GM10248 (cell line): ENCODE results near the gene SOHLH1.
"Not testable (repeated sequence)": the region's sequence is repeated elsewhere in the genome, so short reads cannot be mapped to it uniquely, and the experiment has no call there.

Experiments
- CTCF ChIA-PET: fragments of 300-600 bp; sonication (Branson Sonifier 250); formaldehyde crosslinking; extraction: SDS; loops from one replicate; lab custom pipeline; 2021; ENCODE audit warnings: antibody characterized with exemption; lab: Yijun Ruan, JAX
- POLR2A ChIA-PET: fragments of 350-650 bp; sonication (Branson Sonifier 250); formaldehyde crosslinking; extraction: SDS; loops from one replicate; lab custom pipeline; 2020; ENCODE audit warnings: antibody characterized with exemption; lab: Yijun Ruan, JAX
- DNase-seq: peaks from one replicate; pipeline ENCODE4 v3.0.0; 2012; ENCODE audit errors: extremely low spot score
- CTCF ChIP-seq: IDR thresholded peaks from 2 replicates; pipeline ENCODE4 v1.5.1; 2012; ENCODE audit warnings: mild to moderate bottlenecking, low read depth; ENCODE audit errors: extremely low read depth, missing control alignments, control extremely low read depth

Gene SOHLH1

GRCh38 chr9:135669616-135670285, 29.5 kb downstream of the SOHLH1 start:
- ChIA-PET POLR2A (no interaction called here), CTCF (no interaction called here)

GRCh38 chr9:135669018-135669417, 30.3 kb downstream of the SOHLH1 start:
- CTCF ChIA-PET = interaction anchor here (0.9 kb wide), 1 partner anchor 8 kb away, joined by 3 read pairs; no protein-coding TSS in a partner anchor
- POLR2A ChIA-PET, DNase-seq: not testable (repeated sequence)

More at GRCh38 chr9:135669616-135670285, 29.5 kb downstream of the SOHLH1 start:
- no peak for TF ChIP-seq CTCF
- no peak for DNase-seq

GRCh38 chr9:135667463-135668001, 31.7 kb downstream of the SOHLH1 start:
- TF ChIP-seq CTCF = no peak
- CTCF ChIA-PET = no interaction called here

GRCh38 chr9:135666534-135667462, 32.5 kb downstream of the SOHLH1 start:
- DNase-seq = peak; percentile 6
- ChIA-PET CTCF (no interaction called here), POLR2A (no interaction called here)
- no peak for TF ChIP-seq CTCF

More at GRCh38 chr9:135667463-135668001, 31.7 kb downstream of the SOHLH1 start:
- POLR2A ChIA-PET = no interaction called here
- DNase-seq = peak; percentile 8

GRCh38 chr9:135665795-135666189, 33.5 kb downstream of the SOHLH1 start:
- POLR2A ChIA-PET = no interaction called here
- CTCF ChIA-PET = no interaction called here
- peak; percentile 15 for DNase-seq
- no peak for TF ChIP-seq CTCF

GRCh38 chr9:135664801-135665794, 34.2 kb downstream of the SOHLH1 start:
- no peak for TF ChIP-seq CTCF
- ChIA-PET CTCF (no interaction called here), POLR2A (no interaction called here)
- DNase-seq = peak; percentile 6
